Activated CD8-positive, alpha-beta memory T cell treated with anti-CD3 and anti-CD28 coated beads for 36 hours (primary cell): ENCODE measurements around the gene FBXW10B. TPM values are rescaled to one million over a fixed set of nuclear protein-coding genes. Genes with fewer than 3 reads are reported as not detected.
"Not testable (repeated sequence)": the region's sequence is repeated elsewhere in the genome, so short reads cannot be mapped to it uniquely, and the experiment has no call there.

Source experiments
- CTCF ChIA-PET: fragments of 350-600 bp; sonication (Branson Sonifier 250); formaldehyde crosslinking; loops from one replicate; lab custom pipeline; 2021; ENCODE audit warnings: antibody characterized with exemption; lab: Charles Lee
- POLR2A ChIA-PET: fragments of 350-600 bp; sonication (Branson Sonifier 250); formaldehyde crosslinking; loops from one replicate; lab custom pipeline; 2021; ENCODE audit warnings: antibody characterized with exemption; lab: Charles Lee
- total RNA-seq, 2 experiments: library from RNA; stranded (reverse); gene quantifications; one replicate each; pipeline ENCODE4 v1.2.3, GENCODE V29; 2021

Gene FBXW10B, protein sequence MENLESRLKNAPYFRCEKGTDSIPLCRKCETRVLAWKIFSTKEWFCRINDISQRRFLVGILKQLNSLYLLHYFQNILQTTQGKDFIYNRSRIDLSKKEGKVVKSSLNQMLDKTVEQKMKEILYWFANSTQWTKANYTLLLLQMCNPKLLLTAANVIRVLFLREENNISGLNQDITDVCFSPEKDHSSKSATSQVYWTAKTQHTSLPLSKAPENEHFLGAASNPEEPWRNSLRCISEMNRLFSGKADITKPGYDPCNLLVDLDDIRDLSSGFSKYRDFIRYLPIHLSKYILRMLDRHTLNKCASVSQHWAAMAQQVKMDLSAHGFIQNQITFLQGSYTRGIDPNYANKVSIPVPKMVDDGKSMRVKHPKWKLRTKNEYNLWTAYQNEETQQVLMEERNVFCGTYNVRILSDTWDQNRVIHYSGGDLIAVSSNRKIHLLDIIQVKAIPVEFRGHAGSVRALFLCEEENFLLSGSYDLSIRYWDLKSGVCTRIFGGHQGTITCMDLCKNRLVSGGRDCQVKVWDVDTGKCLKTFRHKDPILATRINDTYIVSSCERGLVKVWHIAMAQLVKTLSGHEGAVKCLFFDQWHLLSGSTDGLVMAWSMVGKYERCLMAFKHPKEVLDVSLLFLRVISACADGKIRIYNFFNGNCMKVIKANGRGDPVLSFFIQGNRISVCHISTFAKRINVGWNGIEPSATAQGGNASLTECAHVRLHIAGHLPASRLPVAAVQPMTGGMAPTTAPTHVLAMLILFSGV
- 1 to 10 TPM in 1 of 2 experiments, under 1 TPM in 1; 0.46 to 1.0 TPM for total RNA-seq

DNA sequence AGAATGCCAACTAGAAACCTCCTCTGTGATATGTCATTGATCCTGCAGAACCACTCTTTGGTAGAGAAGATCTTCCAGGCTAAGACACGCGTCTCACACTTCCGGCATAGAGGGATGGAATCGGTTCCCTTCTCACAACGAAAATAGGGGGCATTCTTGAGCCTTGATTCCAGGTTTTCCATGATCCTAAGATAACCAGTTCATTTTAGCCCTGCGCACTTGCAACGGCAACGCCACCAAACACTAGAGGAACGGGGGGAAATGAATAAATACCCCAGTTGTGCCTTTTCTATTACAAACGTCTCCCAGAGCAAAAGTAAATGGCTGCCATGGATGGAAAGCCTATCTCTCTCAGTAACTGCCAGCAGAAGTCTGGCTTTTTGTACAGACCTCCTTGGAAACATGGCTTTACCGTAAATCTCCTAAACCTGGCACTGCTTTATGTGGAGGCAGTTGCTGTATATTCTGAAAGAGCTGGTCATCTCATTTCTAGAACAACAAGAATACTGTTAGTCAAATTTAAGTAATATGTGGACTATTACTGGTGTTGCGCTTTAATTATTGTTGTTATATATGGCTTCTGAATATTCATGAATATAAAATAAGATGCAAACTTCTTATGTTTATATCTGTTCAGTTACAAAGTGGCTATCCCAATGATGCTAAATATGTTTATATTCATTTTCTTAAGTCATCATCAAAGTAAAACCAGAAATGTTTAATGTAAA is at the start of gene FBXW10B:
FBXW10B (minus strand) TSS at position 374 of the 728 bp plus-strand sequence; CDS start at position 182, 192 bp downstream.
- CTCF ChIA-PET, POLR2A ChIA-PET: not testable (repeated sequence)

DNA sequence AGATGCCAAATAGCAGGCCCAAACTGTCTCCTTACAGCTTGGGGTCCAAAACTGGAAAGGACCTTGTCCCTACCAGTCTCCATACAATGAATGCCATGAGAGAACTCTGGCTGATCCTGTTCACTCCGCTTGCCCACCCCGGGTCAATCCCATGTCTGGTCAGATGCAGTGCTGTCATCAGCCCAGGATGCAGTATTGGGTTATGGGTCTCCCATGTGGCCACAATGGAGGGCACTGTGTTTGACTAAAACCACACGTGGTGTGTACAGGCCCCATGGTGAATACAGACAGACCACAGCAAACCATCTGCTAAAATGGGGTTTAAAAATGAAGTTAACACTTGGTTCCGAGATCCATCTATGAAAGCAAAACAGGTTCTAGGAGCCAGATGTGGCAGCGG is 44.2 kb upstream of the FBXW10B start:
- CTCF ChIA-PET, result no interaction called here

GRCh38 chr17:15663176-15663575 is 43.7 kb upstream of the FBXW10B start:
- ChIA-PET POLR2A (no interaction called here), CTCF (no interaction called here)

More for the DNA sequence above, 44.2 kb upstream of the FBXW10B start:
- POLR2A ChIA-PET, result no interaction called here

GRCh38 chr17:15662681-15663080 is 43.2 kb upstream of the FBXW10B start:
- ChIA-PET CTCF (interaction anchor here (0.5 kb wide), 1 partner anchor 441 kb away, joined by 3 read pairs; no protein-coding TSS in a partner anchor), POLR2A (no interaction called here)

- POLR2A ChIA-PET, result no interaction called here
- CTCF ChIA-PET, result no interaction called here
These were observed 40.6 kb upstream of the FBXW10B start for GRCh38 chr17:15660077-15660476.

DNA sequence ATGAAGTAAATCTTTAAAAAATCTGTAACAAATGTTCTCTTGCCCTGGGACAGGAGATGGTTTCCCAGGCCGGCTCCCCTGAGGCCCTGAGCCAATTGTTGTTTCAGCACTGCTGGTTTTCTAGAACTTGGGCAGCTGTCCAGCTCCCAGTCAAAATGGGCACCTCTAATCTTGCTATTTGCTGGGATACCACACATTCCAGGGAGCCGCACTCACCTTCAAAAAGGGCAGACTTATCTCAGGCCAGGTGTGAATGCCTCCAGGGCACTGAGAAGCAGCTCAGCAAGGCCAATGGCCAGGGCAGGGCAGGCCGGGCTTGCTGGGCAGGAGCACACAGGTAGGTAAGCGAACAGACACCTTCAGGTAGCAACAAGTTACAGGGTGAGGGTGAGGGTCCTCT is 40.2 kb upstream of the FBXW10B start:
- ChIA-PET POLR2A (no interaction called here), CTCF (no interaction called here)

DNA sequence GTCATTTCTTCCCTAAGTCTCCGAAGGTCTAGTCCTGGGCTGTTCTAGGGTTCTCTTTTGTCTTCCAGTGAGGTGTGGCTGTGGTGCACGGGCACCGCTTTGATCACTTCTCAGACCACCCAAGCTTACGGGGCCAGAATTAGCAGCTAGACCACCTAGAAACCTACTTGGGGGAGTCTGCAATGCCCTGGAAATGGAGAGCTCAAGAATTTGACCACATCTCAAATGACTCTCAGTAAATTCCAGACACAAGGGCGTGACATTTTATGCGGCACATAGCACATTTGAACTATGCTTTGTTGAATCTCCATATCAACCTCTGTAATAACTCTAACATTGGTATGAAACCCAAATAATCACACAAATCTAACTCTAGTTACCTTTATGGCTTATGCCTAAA is 39.7 kb upstream of the FBXW10B start:
- CTCF ChIA-PET, result no interaction called here
- POLR2A ChIA-PET, result no interaction called here

- ChIA-PET CTCF (no interaction called here), POLR2A (no interaction called here)
These were observed 38.8 kb upstream of the FBXW10B start for GRCh38 chr17:15658296-15658695.

DNA sequence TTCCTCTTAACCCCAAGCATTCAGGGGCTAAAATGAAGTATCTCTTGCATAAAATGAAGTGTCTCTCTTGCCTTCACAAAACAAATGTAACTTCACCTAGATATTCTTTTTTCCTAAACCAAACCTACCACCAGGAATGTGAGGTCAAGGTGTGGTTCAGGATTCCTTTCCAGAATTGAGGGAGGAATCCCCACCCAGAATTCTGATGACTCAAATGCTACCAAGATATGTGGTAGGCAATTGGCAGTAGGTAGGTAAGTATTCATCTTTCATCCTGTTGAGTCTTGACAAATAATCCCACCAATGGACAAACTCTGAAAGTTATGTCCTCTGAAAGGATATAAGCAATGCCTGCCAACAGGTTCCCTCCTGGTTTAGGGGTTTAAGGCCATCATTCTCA is 38.4 kb upstream of the FBXW10B start:
- ChIA-PET POLR2A (no interaction called here), CTCF (no interaction called here)

GRCh38 chr17:15654886-15655561 is 35.5 kb upstream of the FBXW10B start:
- POLR2A ChIA-PET, result no interaction called here
- CTCF ChIA-PET, result no interaction called here

GRCh38 chr17:15654401-15654800 is 34.9 kb upstream of the FBXW10B start:
- CTCF ChIA-PET, POLR2A ChIA-PET: not testable (repeated sequence)

DNA sequence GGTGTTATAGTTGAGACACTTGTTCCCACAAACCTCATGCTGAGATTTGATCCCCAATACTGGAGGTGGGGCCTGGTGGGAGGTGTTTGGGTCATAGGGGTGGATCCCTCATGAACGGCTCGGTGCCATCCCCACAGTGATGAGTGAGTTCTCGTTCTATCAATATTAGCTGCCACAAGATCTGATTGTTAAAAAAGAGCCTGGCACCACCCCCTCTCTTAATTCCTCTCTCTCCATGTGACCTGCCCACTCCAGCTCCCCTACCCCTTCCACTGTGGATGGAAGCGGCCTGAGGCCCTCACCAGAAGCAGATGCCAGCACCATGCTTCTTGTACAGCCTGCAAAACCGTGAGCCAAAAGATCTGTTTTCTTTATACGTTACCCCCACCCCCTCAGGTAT is 33.5 kb upstream of the FBXW10B start:
- ChIA-PET POLR2A (no interaction called here), CTCF (no interaction called here)

DNA sequence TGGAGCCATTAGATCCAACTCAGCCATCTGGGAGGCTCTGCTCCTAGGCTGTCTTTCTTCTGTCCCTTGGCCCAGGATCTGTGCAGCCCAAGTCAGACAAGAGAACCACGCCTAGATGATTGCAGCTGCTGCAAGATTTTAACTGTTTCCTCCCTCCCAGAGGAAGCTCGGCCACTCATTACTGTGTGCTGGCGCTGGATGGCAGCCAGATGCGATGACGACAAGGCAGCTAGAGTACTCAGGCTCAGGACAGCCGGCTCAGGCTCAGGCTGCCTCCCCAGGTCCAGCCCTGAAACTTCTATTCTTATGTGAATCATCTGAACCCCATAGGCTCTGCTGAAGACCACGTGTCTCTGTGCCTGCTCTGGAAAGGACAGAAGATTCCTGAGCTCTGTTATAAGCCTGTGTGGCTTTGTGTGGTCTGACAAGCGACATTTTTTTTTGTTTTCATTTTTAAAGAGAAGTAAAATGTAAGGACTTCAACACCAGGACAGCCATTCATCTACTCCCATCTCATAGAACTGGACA is 32.1 kb upstream of the FBXW10B start:
- ChIA-PET POLR2A (no interaction called here), CTCF (interaction anchor here (0.5 kb wide), 1 partner anchor 308 kb away, joined by 4 read pairs; no protein-coding TSS in a partner anchor)

GRCh38 chr17:15650741-15651582 is 31.5 kb upstream of the FBXW10B start:
- ChIA-PET POLR2A (no interaction called here), CTCF (no interaction called here)

DNA sequence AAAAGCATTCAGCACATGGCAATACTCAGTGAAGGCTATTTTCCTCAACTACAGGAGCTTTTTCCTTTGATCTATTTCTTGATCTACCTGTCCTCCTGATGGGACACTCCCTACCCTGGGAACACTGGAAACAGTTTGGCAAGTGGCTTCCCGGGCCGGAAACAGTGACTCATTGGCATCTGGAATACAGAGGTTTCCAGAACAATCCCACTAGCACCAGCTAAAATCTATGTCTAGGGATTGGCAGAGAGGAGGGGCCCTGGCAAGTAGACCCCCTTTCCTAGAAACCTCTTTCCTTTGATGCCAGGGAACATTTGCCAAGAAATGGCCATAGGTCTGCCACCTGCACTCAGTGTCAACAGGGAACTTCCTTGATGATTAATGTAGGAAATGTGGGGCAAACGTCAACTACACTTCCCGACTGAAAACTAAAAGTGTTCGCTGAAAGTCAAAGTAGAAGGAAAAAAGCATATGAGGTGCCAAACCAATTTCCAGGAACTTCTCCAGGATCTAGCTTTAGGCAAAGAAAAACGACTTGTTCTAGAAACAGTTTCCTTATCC is 30.4 kb upstream of the FBXW10B start:
- ChIA-PET POLR2A (no interaction called here), CTCF (no interaction called here)

DNA sequence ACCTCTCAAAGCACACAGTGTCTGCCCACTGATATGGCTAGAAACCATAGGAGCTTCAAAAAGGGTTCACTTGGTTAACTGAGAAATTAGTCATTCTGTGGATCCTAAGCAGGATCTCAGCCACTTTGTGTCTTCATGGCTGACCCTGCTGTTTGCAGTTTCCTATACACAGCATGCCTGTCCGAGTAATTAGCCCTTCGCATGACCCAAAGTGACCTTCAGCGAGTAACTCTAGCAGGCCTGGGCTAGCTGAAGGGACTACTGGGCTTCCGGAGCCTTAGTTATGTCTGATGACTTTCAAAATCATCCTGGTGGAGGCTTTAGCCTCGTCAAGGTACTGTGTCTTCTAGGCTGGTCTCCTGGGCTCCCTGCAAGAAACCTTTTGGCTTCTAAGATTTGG is 28.9 kb upstream of the FBXW10B start:
- ChIA-PET POLR2A (no interaction called here), CTCF (no interaction called here)

- POLR2A ChIA-PET, CTCF ChIA-PET: not testable (repeated sequence)
These were observed 26.4 kb upstream of the FBXW10B start for GRCh38 chr17:15645942-15646312.
